Measurements from ENCODE around the gene CLEC2A.
"Not testable (repeated sequence)": the region's sequence is repeated elsewhere in the genome, so short reads cannot be mapped to it uniquely, and the experiment has no call there.

CLEC2A gene

GRCh38 chr12:9876120-9876519 lies 56.0 kb downstream of the CLEC2A start:
- DNase-seq: not testable (repeated sequence)

- no peak for DNase-seq
These were observed 59.4 kb downstream of the CLEC2A start for GRCh38 chr12:9872742-9873141.

- DNase-seq: no peak
These were observed 60.0 kb downstream of the CLEC2A start for GRCh38 chr12:9872162-9872561.

GRCh38 chr12:9870286-9870866 lies 61.8 kb downstream of the CLEC2A start:
- DNase-seq: no peak

- no peak for DNase-seq
These were observed 62.6 kb downstream of the CLEC2A start, which contains the start of gene CLEC2B for GRCh38 chr12:9869307-9870161. TSS of gene CLEC2B (minus strand) at chr12:9869354.

- DNase-seq: no peak
These were observed 63.2 kb downstream of the CLEC2A start for GRCh38 chr12:9868951-9869306.

- DNase-seq: no peak
These were observed 63.8 kb downstream of the CLEC2A start for GRCh38 chr12:9868311-9868801.

- no peak for DNase-seq
These were observed 64.6 kb downstream of the CLEC2A start for GRCh38 chr12:9867531-9867930.

GRCh38 chr12:9866860-9867269 lies 65.3 kb downstream of the CLEC2A start:
- DNase-seq: no peak

- DNase-seq: no peak
These were observed 67.1 kb downstream of the CLEC2A start for GRCh38 chr12:9864913-9865675.
